Neural progenitor cell (in vitro differentiated cells): Measurements from ENCODE around the gene MSRB1.
A peak's percentile ranks its signal among the peaks of the same experiment; 100 is the strongest.

Experiments
- EZH2 ChIP-seq: fragments of 200-600 bp; sonication (generic); IDR thresholded peaks from 2 replicates; pipeline ENCODE4 v1.6.1; 2017; ENCODE audit warnings: antibody characterized with exemption, mild to moderate bottlenecking, moderate library complexity
- EZH2phosphoT487 ChIP-seq: fragments of 200-600 bp; sonication (generic); IDR thresholded peaks from 2 replicates; pipeline ENCODE4 v1.6.1; 2017; ENCODE audit warnings: antibody characterized with exemption
- TF ChIP-seq, protein P1 (sequence below): fragments of 200-600 bp; sonication (generic); IDR thresholded peaks from 2 replicates; pipeline ENCODE4 v1.5.1; 2017; ENCODE audit warnings: antibody characterized with exemption, mild to moderate bottlenecking

DNA sequence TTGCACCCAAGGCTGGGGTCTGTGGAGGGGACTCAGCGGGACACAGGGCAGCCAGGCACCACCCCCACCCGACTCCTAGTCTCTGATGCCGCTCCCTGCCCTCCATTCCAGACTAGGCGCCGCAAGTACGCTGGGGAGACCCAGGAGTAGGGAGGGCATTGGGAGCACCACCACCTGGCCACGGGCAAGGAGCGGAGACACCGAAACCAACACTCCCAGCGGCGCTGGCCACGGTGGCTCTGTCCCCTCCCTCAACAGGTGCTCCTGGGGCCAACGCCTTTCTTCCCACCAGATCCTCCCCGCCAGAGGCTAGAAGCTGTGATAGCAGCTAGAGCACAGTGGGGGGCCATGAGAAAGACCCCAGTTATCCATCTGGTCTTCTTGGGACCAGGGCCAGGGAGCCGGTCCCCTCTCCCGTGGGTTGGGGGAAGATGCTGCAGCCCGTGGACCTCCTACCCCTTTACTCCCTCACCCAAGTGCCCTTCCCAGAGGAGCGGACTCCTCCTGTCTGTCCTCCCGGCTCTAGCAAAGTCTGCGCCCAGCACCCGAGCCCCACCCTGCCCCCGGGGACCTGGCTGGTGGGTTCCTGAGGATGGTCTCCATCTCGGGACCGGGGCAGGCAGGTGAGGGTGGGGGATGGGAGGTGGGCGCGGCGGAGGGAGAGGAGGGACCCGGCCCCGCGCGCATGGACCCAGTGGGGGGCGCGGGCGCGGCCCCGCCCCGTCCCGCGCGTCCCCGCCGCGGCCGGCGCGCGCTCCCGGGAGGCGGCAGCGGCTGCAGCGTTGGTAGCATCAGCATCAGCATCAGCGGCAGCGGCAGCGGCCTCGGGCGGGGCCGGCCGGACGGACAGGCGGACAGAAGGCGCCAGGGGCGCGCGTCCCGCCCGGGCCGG lies 46.5 kb upstream of the MSRB1 start, which contains the start of gene SYNGR3:
- TF ChIP-seq, protein P1, sequence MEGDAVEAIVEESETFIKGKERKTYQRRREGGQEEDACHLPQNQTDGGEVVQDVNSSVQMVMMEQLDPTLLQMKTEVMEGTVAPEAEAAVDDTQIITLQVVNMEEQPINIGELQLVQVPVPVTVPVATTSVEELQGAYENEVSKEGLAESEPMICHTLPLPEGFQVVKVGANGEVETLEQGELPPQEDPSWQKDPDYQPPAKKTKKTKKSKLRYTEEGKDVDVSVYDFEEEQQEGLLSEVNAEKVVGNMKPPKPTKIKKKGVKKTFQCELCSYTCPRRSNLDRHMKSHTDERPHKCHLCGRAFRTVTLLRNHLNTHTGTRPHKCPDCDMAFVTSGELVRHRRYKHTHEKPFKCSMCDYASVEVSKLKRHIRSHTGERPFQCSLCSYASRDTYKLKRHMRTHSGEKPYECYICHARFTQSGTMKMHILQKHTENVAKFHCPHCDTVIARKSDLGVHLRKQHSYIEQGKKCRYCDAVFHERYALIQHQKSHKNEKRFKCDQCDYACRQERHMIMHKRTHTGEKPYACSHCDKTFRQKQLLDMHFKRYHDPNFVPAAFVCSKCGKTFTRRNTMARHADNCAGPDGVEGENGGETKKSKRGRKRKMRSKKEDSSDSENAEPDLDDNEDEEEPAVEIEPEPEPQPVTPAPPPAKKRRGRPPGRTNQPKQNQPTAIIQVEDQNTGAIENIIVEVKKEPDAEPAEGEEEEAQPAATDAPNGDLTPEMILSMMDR: no peak
- TF ChIP-seq EZH2 (peak; percentile 39), EZH2phosphoT487 (peak; percentile 38)
